ENCODE measurements around the gene LCE6A.

The LCE6A gene, protein sequence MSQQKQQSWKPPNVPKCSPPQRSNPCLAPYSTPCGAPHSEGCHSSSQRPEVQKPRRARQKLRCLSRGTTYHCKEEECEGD

DNA sequence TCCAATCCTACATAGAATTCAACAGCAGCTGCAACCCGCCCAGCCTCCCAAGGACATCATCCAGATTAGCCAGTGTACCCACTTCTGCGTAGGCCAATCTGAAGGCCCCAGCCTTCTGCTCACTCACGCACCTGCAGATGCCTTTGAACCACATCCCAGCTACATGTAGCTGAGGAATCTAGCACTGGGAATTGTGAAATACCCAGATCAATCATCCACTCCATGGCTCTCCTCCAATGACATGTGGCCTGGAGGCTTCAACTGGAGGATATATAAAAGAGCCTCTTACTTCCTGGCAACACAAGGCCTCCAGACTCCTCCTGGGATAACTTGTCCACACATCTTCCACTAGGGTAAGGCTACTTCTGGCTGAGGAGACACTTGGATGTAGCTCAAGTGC lies at the start of gene LCE6A:
Gene LCE6A (plus strand): TSS at position 301 of the 400 bp plus-strand sequence. CDS start 665 bp downstream, outside the sequence.
- TF ChIP-seq, protein P1, sequence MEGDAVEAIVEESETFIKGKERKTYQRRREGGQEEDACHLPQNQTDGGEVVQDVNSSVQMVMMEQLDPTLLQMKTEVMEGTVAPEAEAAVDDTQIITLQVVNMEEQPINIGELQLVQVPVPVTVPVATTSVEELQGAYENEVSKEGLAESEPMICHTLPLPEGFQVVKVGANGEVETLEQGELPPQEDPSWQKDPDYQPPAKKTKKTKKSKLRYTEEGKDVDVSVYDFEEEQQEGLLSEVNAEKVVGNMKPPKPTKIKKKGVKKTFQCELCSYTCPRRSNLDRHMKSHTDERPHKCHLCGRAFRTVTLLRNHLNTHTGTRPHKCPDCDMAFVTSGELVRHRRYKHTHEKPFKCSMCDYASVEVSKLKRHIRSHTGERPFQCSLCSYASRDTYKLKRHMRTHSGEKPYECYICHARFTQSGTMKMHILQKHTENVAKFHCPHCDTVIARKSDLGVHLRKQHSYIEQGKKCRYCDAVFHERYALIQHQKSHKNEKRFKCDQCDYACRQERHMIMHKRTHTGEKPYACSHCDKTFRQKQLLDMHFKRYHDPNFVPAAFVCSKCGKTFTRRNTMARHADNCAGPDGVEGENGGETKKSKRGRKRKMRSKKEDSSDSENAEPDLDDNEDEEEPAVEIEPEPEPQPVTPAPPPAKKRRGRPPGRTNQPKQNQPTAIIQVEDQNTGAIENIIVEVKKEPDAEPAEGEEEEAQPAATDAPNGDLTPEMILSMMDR (IDR thresholded peaks at IDR 0.05; ENCODE audit: insufficient read depth, missing control alignments), result no peak
- FAIRE-seq, result no peak

DNA sequence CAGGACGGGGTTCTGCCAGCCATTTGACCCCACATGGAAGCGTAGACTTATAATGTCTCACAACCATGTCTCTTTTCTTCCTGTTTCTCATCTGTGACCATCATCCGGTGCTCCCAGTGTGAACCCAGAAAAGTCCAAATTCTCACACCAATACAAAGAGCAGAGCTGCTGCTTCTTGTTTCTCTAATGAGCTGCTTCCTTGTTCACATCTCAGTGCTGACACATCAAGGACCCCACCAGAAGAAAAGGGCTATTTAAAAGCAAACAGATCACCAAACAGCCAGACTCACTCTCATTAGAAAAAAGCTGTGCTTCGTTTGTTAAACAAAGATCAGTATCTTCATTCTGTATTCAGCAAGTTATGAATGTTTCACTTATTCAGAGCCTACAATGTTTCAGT lies 47.0 kb upstream of the LCE6A start:
- TF ChIP-seq, protein P1 (IDR thresholded peaks at IDR 0.05; ENCODE audit: insufficient read depth, missing control alignments), result no peak
- FAIRE-seq, result no peak
- DNase-seq (ENCODE audit: insufficient read length, low spot score), result no peak

More for the DNA sequence above, at the start of gene LCE6A:
- no peak for DNase-seq (ENCODE audit: insufficient read length, low spot score)

DNA sequence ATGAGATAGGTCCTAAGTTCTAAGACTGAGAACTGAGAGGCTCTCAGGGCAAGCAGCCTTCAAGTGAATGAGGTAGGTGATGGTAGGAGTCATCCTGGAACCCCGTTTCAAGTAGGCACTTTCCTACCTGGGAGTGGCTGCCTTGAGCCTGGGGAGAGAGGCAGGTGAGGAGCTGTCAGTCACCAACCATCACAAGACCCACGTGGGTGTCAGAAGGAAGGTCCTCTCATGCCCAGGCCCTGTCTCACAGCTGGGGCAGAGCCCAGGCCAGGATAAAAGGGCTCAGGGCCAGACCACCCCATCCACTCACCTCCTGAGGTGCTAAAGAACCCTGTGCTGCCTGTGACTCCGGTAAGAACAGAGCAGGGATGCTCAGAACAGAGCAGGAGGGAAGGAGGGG lies 46.2 kb upstream of the LCE6A start, which contains the start of gene LCE1D:
Gene LCE1D (plus strand): TSS at position 301 of the 400 bp plus-strand sequence. CDS start 1,074 bp downstream, outside the sequence.
- FAIRE-seq (no peak), DNase-seq (ENCODE audit: insufficient read length, low spot score) (no peak)
- TF ChIP-seq, protein P1 (IDR thresholded peaks at IDR 0.05; ENCODE audit: insufficient read depth, missing control alignments), result no peak

DNA sequence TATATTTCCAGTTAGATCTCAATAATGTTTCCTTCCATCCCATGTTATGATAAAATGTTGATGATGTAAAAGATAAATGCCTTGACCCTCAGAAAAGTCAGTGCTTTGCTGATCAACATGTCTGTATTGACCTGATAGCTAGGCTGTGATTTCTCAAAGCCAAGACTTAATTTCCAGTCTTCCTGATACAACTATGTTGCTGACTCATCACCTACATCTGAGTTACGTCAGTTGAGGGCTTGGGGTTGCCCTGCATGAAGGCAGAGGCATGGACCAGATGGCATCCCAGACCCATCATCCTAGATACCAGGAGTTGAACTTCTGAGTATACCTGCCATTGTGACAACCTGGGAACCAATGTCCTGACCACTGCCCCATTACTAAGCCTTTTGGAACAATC lies 41.3 kb upstream of the LCE6A start:
- TF ChIP-seq, protein P1 (IDR thresholded peaks at IDR 0.05; ENCODE audit: insufficient read depth, missing control alignments), result no peak
- DNase-seq (ENCODE audit: insufficient read length, low spot score) (no peak), FAIRE-seq (no peak)

DNA sequence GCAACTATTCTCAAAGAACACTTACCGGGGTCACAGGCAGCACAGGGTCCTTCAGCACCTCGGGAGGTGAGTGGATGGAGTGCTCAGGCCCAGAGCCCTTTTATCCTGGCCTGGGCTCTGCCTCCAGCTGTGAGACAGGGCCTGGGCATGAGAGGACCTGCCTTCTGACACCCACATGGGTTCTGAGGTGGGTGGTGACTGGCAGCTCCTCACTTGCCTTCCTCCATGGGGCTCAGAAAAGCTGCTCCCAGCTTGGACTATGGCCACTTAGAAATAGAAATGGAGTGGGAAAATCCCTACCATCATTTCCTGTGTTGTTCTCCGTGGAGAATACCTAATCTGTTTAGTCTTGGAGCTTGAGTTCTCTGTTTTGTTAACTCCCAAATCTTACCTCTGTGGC lies 36.1 kb upstream of the LCE6A start, which contains the start of gene LCE1C:
Gene LCE1C (minus strand): TSS at position 76 of the 400 bp plus-strand sequence. CDS start 1,173 bp downstream, outside the sequence.
- FAIRE-seq, result no peak
- TF ChIP-seq, protein P1 (IDR thresholded peaks at IDR 0.05; ENCODE audit: insufficient read depth, missing control alignments), result no peak
- no peak for DNase-seq (ENCODE audit: insufficient read length, low spot score)

DNA sequence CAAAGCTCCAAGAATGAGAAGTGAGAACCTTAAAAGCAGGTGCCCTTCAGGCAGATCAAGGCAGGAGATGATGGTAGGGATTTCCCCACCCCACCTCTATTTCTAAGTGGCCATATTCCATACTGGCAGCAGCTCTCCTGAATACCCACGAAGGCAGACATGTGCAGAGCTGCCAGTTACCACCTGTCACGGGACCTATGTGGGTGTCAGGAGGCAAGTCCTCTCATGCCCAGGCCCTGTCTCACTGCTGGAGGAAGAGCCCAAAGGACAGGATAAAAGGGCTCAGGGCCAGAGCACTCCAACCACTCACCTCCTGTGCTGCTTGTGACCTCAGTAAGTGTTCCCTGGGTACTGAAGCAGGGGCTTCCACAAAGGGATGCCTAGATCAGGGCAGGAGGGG lies 31.6 kb upstream of the LCE6A start:
- TF ChIP-seq, protein P1 (IDR thresholded peaks at IDR 0.05; ENCODE audit: insufficient read depth, missing control alignments), result no peak
- no peak for FAIRE-seq
- no peak for DNase-seq (ENCODE audit: insufficient read length, low spot score)

DNA sequence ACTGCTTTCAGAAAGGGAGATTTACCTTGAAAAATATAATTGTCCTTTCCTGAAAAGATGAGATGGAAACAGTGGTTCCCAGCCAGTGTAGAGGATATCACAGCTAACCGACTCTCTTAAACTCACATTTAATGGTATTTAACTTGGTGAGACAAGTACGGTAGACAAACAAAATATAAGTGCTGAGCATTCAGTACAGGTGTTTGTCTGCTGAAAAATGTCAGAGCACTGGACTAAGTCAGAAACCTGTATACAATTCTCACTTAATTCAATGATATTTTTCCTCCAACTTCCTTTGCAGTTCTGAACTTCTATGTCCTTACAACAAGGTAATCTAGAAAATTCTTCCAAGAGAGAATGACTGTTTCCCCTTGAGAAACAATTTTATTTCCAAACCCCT lies 31.0 kb upstream of the LCE6A start, which contains the start of gene LCE1B:
Gene LCE1B (plus strand): TSS at position 301 of the 400 bp plus-strand sequence. CDS start 476 bp downstream, outside the sequence.
- DNase-seq (ENCODE audit: insufficient read length, low spot score) (no peak), FAIRE-seq (no peak)
- TF ChIP-seq, protein P1 (IDR thresholded peaks at IDR 0.05; ENCODE audit: insufficient read depth, missing control alignments), result no peak

All from D721Med (cell line).